Measurements from ENCODE around the gene BCDIN3D.

The BCDIN3D gene

GRCh38 chr12:49846032-49846431 is 3.1 kb upstream of the BCDIN3D start:
- H3K27ac ChIP-seq, result no peak overlapping the region

GRCh38 chr12:49843876-49844437 is 1.1 kb upstream of the BCDIN3D start:
- TF ChIP-seq ZFX (IDR thresholded peaks at IDR 0.05), result no peak
- TF ChIP-seq CTCF (conservative IDR thresholded peaks at IDR 0.05), result no peak
- peak overlapping the region; percentile 86; the same call in 1 of the 2 replicates for H3K27ac ChIP-seq

More at GRCh38 chr12:49846032-49846431, 3.1 kb upstream of the BCDIN3D start:
- TF ChIP-seq ZFX (IDR thresholded peaks at IDR 0.05) (no peak), CTCF (conservative IDR thresholded peaks at IDR 0.05) (no peak)

DNA sequence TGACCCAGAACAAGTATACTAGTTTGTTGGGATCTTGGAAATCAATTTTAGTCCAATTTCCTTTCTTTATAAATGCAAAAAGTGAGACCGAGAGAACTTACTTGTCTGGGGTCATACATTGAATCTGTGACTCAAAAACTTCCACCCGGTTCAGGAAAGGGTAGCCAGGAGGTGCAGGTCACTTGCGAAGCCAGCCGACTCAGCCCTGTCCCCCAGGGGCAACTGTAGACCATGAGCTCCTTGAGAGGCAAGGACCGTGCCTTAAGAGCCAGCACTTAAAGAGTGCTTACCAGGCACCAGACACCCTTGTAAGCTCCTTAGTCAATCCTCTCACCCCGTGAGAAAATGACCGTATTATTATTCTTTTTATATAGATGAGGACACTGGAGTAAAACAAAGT is 505 bp upstream of the BCDIN3D start:
- TF ChIP-seq CTCF (conservative IDR thresholded peaks at IDR 0.05) (no peak), ZFX (IDR thresholded peaks at IDR 0.05) (no peak)
- peak overlapping the region; percentile 86 for H3K27ac ChIP-seq

- TF ChIP-seq CTCF (conservative IDR thresholded peaks at IDR 0.05), result peak; percentile 69
- no peak for TF ChIP-seq ZFX (IDR thresholded peaks at IDR 0.05)
- H3K27ac ChIP-seq, result no peak overlapping the region
Measured at GRCh38 chr12:49838973-49839633, 3.8 kb downstream of the BCDIN3D start.

GRCh38 chr12:49832836-49833421 is 10.0 kb downstream of the BCDIN3D start:
- no peak overlapping the region for H3K27ac ChIP-seq
- TF ChIP-seq CTCF (conservative IDR thresholded peaks at IDR 0.05) (no peak), ZFX (IDR thresholded peaks at IDR 0.05) (no peak)

DNA sequence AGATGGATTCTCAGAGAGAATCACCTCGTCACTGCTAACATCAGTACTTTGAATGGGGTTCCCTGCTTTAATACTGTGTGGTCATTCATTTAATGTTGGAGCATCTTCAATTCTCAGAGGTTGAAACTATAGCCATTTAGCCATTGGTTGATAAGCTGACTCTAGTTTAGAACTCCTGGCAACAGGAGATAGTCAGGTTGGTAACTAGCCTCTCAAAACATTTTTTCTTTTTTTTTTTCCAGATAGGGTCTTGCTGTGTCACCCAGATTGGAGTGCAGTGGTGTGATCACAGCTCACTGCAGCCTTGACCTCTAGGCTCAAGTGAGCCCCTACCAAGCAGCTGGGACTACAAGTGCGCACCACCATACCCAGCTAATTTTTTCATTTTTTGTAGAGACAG is 11.2 kb downstream of the BCDIN3D start:
- no peak overlapping the region for H3K27ac ChIP-seq
- TF ChIP-seq ZFX (IDR thresholded peaks at IDR 0.05) (no peak), CTCF (conservative IDR thresholded peaks at IDR 0.05) (no peak)

Measured in C4-2B (cell line).